CD4-positive, alpha-beta memory T cell (primary cell): ENCODE data around the gene SLC35F3. TPM values are rescaled to one million over a fixed set of nuclear protein-coding genes. Genes with fewer than 3 reads are reported as not detected.

Experiments
- CTCF ChIA-PET: fragments of 350-600 bp; sonication (Branson Sonifier 250); formaldehyde crosslinking; loops from one replicate; lab custom pipeline; 2021; ENCODE audit warnings: inconsistent platforms; ENCODE audit not compliant: partially characterized antibody; lab: Charles Lee
- POLR2A ChIA-PET: fragments of 350-600 bp; sonication (Branson Sonifier 250); formaldehyde crosslinking; loops from one replicate; lab custom pipeline; 2021; ENCODE audit not compliant: partially characterized antibody; lab: Charles Lee
- DNase-seq, 5 donors: peaks; one replicate each; pipeline versions ENCODE4 v3.0.0 to v3.0.0-alpha.2; 2020 to 2022; ENCODE audit warnings: mixed read lengths in 1 of 5
- H3K27ac ChIP-seq: one replicate; pipeline ENCODE4 v1.7.0; 2013; ENCODE audit warnings: low read depth, low read length
- H3K27me3 ChIP-seq: 2 replicates; pipeline ENCODE4 v1.7.0; 2013; ENCODE audit warnings: mild to moderate bottlenecking, low read length, moderate library complexity; ENCODE audit not compliant: insufficient read depth
- H3K36me3 ChIP-seq: 2 replicates; pipeline ENCODE4 v1.7.0; 2013; ENCODE audit warnings: mild to moderate bottlenecking, low read length, moderate library complexity; ENCODE audit not compliant: insufficient read depth
- H3K4me1 ChIP-seq: 2 replicates; pipeline ENCODE4 v1.7.0; 2013; ENCODE audit warnings: mild to moderate bottlenecking, low read length, moderate library complexity; ENCODE audit not compliant: insufficient read depth
- H3K4me3 ChIP-seq, 2 donors: one replicate each; pipeline ENCODE4 v1.7.0; 2013; ENCODE audit warnings: low read length in 2 of 2, mild to moderate bottlenecking in 1 of 2
- H3K9me3 ChIP-seq, 2 donors: one replicate each; pipeline ENCODE4 v1.7.0; 2013; ENCODE audit warnings: low read length in 2 of 2, control low read depth in 1 of 2; ENCODE audit not compliant: control insufficient read depth in 1 of 2
- H3K27ac Mint-ChIP-seq, 7 donors: one replicate each; pipeline ENCODE4 v1.8.0; 2020 to 2021; ENCODE audit warnings: mixed read lengths in 7 of 7, mild to moderate bottlenecking in 6 of 7, inconsistent platforms in 3 of 7, moderate library complexity in 3 of 7
- H3K27me3 Mint-ChIP-seq, 2 donors: one replicate each; pipeline ENCODE4 v1.8.0; 2020 to 2021; ENCODE audit warnings: mixed read lengths in 2 of 2
- H3K36me3 Mint-ChIP-seq, 2 donors: one replicate each; pipeline ENCODE4 v1.8.0; 2020 to 2021; ENCODE audit warnings: mixed read lengths in 2 of 2, inconsistent platforms in 1 of 2, mild to moderate bottlenecking in 1 of 2
- H3K4me1 Mint-ChIP-seq, 4 donors: one replicate each; pipeline ENCODE4 v1.8.0; 2020 to 2021; ENCODE audit warnings: mixed read lengths in 4 of 4, mild to moderate bottlenecking in 1 of 4
- H3K4me3 Mint-ChIP-seq, 8 donors: one replicate each; pipeline ENCODE4 v1.8.0; 2020 to 2021; ENCODE audit warnings: mixed read lengths in 8 of 8, mild to moderate bottlenecking in 7 of 8, moderate library complexity in 6 of 8, inconsistent platforms in 3 of 8
- H3K9me3 Mint-ChIP-seq, 8 donors: one replicate each; pipeline ENCODE4 v1.8.0; 2020 to 2021; ENCODE audit warnings: mixed read lengths in 8 of 8, mild to moderate bottlenecking in 5 of 8, inconsistent platforms in 3 of 8, moderate library complexity in 1 of 8
- intact Hi-C: fragments of 100-400 bp; cut with micrococcal nuclease; formaldehyde crosslinking; loops from one replicate; pipeline ENCODE4 v1.15.1; 2023
- polyA plus RNA-seq, 2 donors: library from polyadenylated mRNA; unstranded; fragments of 300-500 nt; fragmentation: Illumina TruSeq; gene quantifications; one replicate each; pipeline ENCODE4 v1.2.3, GENCODE V29; 2021
- total RNA-seq, 2 experiments: library from RNA; stranded (reverse); gene quantifications; one replicate each; pipeline ENCODE4 v1.2.3, GENCODE V29; 2021

Gene SLC35F3
- total and polyA plus RNA-seq, 4 experiments from 2014 or later: 0.12 to 0.84 TPM; not detected in 2

DNA sequence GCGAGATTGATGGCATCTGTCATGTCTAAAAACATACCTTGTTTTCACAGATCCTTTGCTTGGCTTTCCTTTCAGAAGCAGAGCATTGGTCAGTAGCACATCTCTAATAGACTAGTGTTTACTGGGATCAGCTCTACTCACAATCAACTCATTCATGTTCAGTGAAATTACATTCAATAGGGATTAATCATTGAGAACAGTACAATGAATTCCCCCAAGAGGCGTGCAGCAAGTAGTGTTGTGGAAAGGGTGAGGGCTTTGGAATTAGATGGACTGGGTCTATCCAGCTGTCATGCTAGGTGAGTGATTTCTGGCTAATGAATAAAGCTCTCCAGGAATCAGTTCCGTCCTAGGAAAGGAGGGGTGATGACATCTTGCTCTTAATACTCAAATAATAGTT is 313.6 kb downstream of the SLC35F3 start:
- Histone ChIP-seq H3K27me3 (peaks cover 4% of the 10 kb centered on the region), H3K4me1 (peaks cover 18% of the 10 kb centered on the region), H3K27ac (no peak overlapping the region), H3K4me3 (no peak overlapping the region), H3K9me3 (no peaks in the 10 kb centered on the region), H3K36me3 (no peaks in the 10 kb centered on the region)
- DNase-seq: no peak
- Mint-ChIP-seq H3K27ac (no peak overlapping the region), H3K27me3 (peaks cover 6 to 28% of the 10 kb centered on the region in 2 donors), H3K9me3 (no peaks in the 10 kb centered on the region), H3K4me1 (peaks cover 0 to 17% (median 15%) of the 10 kb centered on the region in 4 donors), H3K4me3 (no peak overlapping the region), H3K36me3 (no peaks in the 10 kb centered on the region)
- POLR2A ChIA-PET: no interaction called here
- intact Hi-C loops: no loop called here
- CTCF ChIA-PET: interaction anchor here (0.6 kb wide), 1 partner anchor 1561 kb away, joined by 3 read pairs; no protein-coding TSS in a partner anchor

DNA sequence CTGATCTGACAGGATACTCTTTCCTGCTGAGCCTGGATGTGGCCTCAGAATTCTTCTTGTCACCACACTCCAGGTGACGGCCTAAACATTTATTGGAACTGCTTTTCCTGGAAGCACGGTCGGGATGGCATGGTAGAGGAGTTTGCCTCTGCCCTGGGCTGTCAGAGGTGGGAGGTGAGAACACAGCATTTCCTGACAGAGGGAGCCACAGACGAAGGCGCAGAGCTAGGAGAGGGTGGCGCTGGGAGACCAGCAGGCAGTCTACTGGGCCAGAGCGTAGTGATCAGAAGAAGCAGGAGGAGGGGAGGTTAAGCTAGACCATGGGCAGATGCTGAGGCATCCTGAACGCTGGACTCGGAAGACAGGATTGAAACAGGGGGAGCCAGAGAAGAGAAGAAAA is 315.2 kb downstream of the SLC35F3 start:
- Histone ChIP-seq H3K4me3 (no peak overlapping the region), H3K36me3 (no peaks in the 10 kb centered on the region), H3K4me1 (peaks cover 9% of the 10 kb centered on the region), H3K27ac (no peak overlapping the region), H3K9me3 (no peaks in the 10 kb centered on the region), H3K27me3 (peaks cover 4% of the 10 kb centered on the region)
- DNase-seq: no peak
- POLR2A ChIA-PET: no interaction called here
- H3K27me3 Mint-ChIP-seq: peaks cover 6 to 22% of the 10 kb centered on the region in 2 donors
- H3K4me1 Mint-ChIP-seq: peaks cover 0 to 8% (median 7%) of the 10 kb centered on the region in 4 donors
- H3K4me3 Mint-ChIP-seq: no peak overlapping the region
- H3K27ac Mint-ChIP-seq: no peak overlapping the region
- no peaks in the 10 kb centered on the region for H3K9me3 Mint-ChIP-seq
- H3K36me3 Mint-ChIP-seq: no peaks in the 10 kb centered on the region
- CTCF ChIA-PET: no interaction called here
- intact Hi-C loops: no loop called here

DNA sequence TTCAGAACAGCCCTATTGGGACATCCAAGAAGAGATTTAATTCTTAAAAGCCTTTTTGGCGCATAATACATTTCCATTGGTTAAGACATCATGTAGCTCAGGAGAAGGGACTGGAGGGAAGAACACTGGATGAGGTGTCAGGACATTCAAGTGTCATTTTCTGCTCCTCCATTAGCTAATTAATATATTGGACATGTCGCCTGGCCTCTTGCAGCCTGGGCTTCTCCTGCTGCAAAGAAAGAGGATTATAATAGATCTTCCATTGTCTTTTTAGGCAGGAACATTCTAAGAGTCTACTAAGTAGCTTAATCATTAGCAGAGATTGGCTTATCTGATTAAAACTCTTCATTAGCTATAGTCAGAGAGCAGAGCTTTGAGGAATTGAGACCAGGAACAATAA is 317.1 kb downstream of the SLC35F3 start:
- no peaks in the 10 kb centered on the region for H3K4me1 ChIP-seq
- no peaks in the 10 kb centered on the region for H3K36me3 ChIP-seq
- peaks cover 4 to 22% of the 10 kb centered on the region in 2 donors for H3K27me3 Mint-ChIP-seq
- no peaks in the 10 kb centered on the region for H3K36me3 Mint-ChIP-seq
- no peak overlapping the region for H3K27ac ChIP-seq
- no peaks in the 10 kb centered on the region for H3K9me3 ChIP-seq
- ChIA-PET CTCF (no interaction called here), POLR2A (no interaction called here)
- no peak overlapping the region for H3K4me3 ChIP-seq
- no peak overlapping the region for H3K4me3 Mint-ChIP-seq
- H3K4me1 Mint-ChIP-seq: peaks cover 0 to 3% (median 0%) of the 10 kb centered on the region in 4 donors
- intact Hi-C loops: no loop called here
- no peak overlapping the region for H3K27ac Mint-ChIP-seq
- no peak for DNase-seq
- no peaks in the 10 kb centered on the region for H3K9me3 Mint-ChIP-seq
- H3K27me3 ChIP-seq: no peaks in the 10 kb centered on the region

DNA sequence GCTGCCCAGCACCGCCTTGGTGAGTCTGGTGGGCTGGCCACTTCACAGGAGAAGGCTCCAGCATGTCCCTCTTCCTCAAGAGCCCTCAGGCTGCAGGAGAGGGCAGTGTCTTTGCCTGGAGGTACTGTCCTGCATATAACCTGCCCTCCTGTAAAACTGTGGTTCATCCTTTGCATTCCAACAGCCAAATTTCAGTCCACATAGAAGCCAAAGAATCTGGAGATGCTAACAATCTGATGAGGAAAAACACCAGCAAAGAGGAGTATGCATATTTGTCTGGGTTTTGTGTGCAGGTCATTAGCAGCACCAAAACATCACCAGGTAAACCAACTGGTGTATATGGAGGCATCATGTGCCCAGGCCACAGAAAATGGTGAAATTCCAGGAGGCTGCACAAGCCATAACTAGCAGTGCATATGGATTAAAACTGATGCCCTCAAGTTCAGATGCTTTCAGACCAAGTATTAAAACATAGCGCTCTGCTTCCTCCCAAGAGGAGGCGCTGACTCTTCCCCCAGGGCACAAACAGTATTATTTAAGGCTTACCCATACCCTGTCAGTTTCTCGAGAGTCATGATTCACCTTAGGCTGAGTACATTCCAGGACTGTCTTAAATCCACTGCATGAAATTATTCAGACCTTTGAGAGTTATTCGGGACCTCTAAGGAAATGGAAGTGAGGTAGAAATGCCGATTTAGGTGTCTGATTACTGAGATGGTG is 318.2 kb downstream of the SLC35F3 start:
- Mint-ChIP-seq H3K4me1 (no peaks in the 10 kb centered on the region), H3K27me3 (peaks cover 0 to 16% of the 10 kb centered on the region in 2 donors), H3K9me3 (no peaks in the 10 kb centered on the region), H3K36me3 (no peaks in the 10 kb centered on the region), H3K4me3 (no peak overlapping the region), H3K27ac (peak overlapping the region in 1 of 7 donors; percentile 25)
- DNase-seq: no peak
- ChIA-PET CTCF (interaction anchor here (0.7 kb wide), 1 partner anchor 10 kb away, joined by 3 read pairs; no protein-coding TSS in a partner anchor), POLR2A (no interaction called here)
- H3K4me1 ChIP-seq: no peaks in the 10 kb centered on the region
- H3K9me3 ChIP-seq: no peaks in the 10 kb centered on the region
- H3K27me3 ChIP-seq: no peaks in the 10 kb centered on the region
- H3K27ac ChIP-seq: no peak overlapping the region
- H3K4me3 ChIP-seq: no peak overlapping the region
- intact Hi-C loops: no loop called here
- no peaks in the 10 kb centered on the region for H3K36me3 ChIP-seq

DNA sequence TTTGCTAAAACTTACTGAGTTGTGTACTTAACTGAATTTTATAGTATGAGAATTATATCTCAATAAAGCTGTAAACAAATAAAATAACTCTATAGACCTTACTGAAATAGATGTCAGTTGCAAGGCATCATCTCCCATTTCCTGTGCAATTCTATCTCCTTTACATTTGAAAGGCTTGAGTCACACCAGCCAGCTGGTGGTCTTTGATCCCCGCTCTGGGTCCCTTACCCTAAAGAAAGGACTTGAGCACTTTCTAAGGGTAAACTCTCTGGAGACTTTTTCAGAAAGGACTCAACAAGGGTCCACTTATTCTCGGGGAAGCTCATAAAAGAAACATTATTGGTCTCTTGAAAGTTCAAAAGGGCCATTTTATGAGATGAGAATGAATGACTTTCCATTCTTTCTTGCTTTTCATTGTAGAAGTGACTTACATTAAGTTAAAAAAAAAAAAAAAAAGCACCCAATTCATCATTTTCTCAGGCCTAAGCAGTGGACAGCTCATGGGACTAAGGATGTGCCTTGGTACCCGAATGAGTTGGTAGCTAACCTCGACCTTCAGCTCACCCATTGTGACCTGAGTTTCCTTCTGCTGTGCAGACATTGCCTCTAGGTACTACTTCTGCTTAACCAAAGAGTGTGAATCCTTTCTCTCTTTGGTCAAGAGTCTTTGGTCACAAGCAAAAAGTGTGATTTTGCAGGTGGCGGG is 321.8 kb downstream of the SLC35F3 start:
- DNase-seq: no peak
- H3K27ac ChIP-seq: no peak overlapping the region
- H3K4me1 ChIP-seq: peaks cover 8% of the 10 kb centered on the region
- Mint-ChIP-seq H3K4me1 (peaks cover 3 to 15% (median 9%) of the 10 kb centered on the region in 4 donors), H3K27ac (no peak overlapping the region), H3K36me3 (no peaks in the 10 kb centered on the region), H3K9me3 (no peaks in the 10 kb centered on the region), H3K27me3 (peaks cover 2 to 14% of the 10 kb centered on the region in 2 donors), H3K4me3 (no peak overlapping the region)
- H3K36me3 ChIP-seq: no peaks in the 10 kb centered on the region
- ChIA-PET CTCF (no interaction called here), POLR2A (no interaction called here)
- H3K27me3 ChIP-seq: no peaks in the 10 kb centered on the region
- H3K9me3 ChIP-seq: no peaks in the 10 kb centered on the region
- intact Hi-C loops: no loop called here
- H3K4me3 ChIP-seq: no peak overlapping the region

DNA sequence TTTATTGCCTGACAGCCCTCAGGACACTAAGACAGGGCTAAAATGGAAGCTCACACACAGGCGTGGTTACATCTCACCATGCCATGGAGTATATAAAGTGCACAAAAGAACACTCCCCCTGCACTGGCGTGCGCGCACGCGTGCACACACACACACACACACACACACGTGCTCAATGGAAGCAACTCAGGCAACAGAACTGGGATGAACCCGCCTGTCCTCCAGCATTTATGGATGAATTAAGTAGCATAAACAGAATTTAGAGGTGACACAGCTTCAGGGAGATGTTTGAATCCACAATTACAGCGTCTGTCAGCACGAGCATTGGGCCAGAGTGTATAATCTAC is 322.3 kb downstream of the SLC35F3 start:
- peaks cover 8% of the 10 kb centered on the region for H3K4me1 ChIP-seq
- intact Hi-C loops: no loop called here
- H3K27me3 Mint-ChIP-seq: peaks cover 2 to 14% of the 10 kb centered on the region in 2 donors
- no peak overlapping the region for H3K4me3 Mint-ChIP-seq
- H3K27me3 ChIP-seq: no peaks in the 10 kb centered on the region
- no peak overlapping the region for H3K4me3 ChIP-seq
- H3K9me3 Mint-ChIP-seq: no peaks in the 10 kb centered on the region
- no peaks in the 10 kb centered on the region for H3K36me3 Mint-ChIP-seq
- DNase-seq: no peak
- CTCF ChIA-PET: interaction anchor here (0.7 kb wide), 1 partner anchor 913 kb away, joined by 3 read pairs; no protein-coding TSS in a partner anchor
- H3K27ac Mint-ChIP-seq: no peak overlapping the region
- POLR2A ChIA-PET: no interaction called here
- H3K27ac ChIP-seq: no peak overlapping the region
- H3K36me3 ChIP-seq: no peaks in the 10 kb centered on the region
- H3K4me1 Mint-ChIP-seq: peaks cover 3 to 15% (median 9%) of the 10 kb centered on the region in 4 donors
- H3K9me3 ChIP-seq: no peaks in the 10 kb centered on the region

DNA sequence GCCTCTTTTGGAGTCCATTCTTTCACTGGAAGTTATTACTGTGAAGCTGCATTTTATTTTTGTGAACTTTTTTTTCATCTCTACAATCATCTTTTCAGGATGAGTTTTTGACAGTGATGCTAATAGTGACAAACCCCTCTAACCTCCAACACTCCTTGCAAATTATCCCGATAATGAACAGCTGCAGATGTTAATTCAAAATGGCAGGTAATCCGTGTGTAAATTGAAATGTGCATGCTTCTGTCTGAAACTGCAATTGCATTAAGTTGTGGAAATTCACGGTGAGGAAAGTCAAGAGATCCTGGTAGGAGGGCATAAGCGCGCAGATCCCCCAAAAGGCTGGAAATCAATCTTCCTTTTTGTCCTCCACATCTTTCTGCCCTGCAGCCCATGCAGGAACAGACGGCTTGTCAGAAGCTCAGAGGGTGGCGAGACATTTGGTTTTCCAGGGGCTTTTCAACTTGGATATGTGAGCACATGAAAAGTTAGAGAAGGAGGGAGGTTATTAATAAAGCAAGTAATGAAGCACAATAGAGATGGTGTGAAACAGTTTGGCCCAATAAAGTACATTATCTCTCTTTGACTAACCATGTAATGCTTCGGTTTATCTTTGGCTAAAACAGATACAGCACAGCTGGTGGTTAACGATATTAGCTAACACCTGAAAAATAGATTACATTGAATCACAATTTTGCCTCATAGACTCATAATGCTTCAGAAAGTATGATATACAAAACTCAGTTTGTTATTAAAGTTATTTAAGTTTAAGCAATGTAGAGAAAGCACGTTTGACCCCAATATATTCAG is 325.3 kb downstream of the SLC35F3 start:
- ChIA-PET CTCF (interaction anchor here (1.0 kb wide), 1 partner anchor 80 kb away, joined by 3 read pairs; no protein-coding TSS in a partner anchor), POLR2A (no interaction called here)
- H3K4me1 ChIP-seq: peaks cover 8% of the 10 kb centered on the region
- H3K36me3 ChIP-seq: no peaks in the 10 kb centered on the region
- Mint-ChIP-seq H3K4me3 (peak overlapping the region in 1 of 8 donors; percentile 76), H3K27ac (no peak overlapping the region), H3K36me3 (no peaks in the 10 kb centered on the region), H3K27me3 (peaks cover 2 to 11% of the 10 kb centered on the region in 2 donors), H3K9me3 (no peaks in the 10 kb centered on the region), H3K4me1 (peaks cover 3 to 15% (median 9%) of the 10 kb centered on the region in 4 donors)
- no peak overlapping the region for H3K27ac ChIP-seq
- intact Hi-C loops: no loop called here
- H3K27me3 ChIP-seq: no peaks in the 10 kb centered on the region
- H3K4me3 ChIP-seq: no peak overlapping the region
- H3K9me3 ChIP-seq: no peaks in the 10 kb centered on the region
- DNase-seq: no peak
